C4-2B (cell line): ENCODE measurements around the gene XPO6.

Experiments
- H3K27ac ChIP-seq: fragments of 450-650 bp; 2 replicates; pipeline ENCODE4 v1.5.1; 2017
- CTCF ChIP-seq: fragments of 450-650 bp; conservative IDR thresholded peaks from 2 replicates; pipeline ENCODE4 v1.5.1; 2017; ENCODE audit warnings: mild to moderate bottlenecking
- ZFX ChIP-seq: fragments of 450-650 bp; IDR thresholded peaks from 2 replicates; pipeline ENCODE4 v1.6.1; 2017

The XPO6 gene

GRCh38 chr16:28218109-28218508 lies 6.3 kb upstream of the XPO6 start:
- TF ChIP-seq CTCF: no peak; the same call in 1 of the 2 replicates
- no peak overlapping the region for H3K27ac ChIP-seq

- TF ChIP-seq ZFX: no peak
- no peak for TF ChIP-seq CTCF
- no peak overlapping the region for H3K27ac ChIP-seq
Observed at GRCh38 chr16:28217326-28217725, 5.6 kb upstream of the XPO6 start.

GRCh38 chr16:28213396-28213795 lies 1.6 kb upstream of the XPO6 start:
- TF ChIP-seq CTCF (no peak), ZFX (no peak)
- H3K27ac ChIP-seq: no peak overlapping the region

- TF ChIP-seq ZFX: no peak
- TF ChIP-seq CTCF: no peak
- H3K27ac ChIP-seq: peak overlapping the region; percentile 90
Observed at GRCh38 chr16:28212532-28212873, 738 bp upstream of the XPO6 start.

- no peak for TF ChIP-seq CTCF
- TF ChIP-seq ZFX: no peak
- peak overlapping the region; percentile 90 for H3K27ac ChIP-seq
Observed at GRCh38 chr16:28210979-28211588, 681 bp downstream of the XPO6 start.

- H3K27ac ChIP-seq: peak overlapping the region; percentile 90; the same call in 1 of the 2 replicates
Observed at GRCh38 chr16:28210264-28210663, 1.5 kb downstream of the XPO6 start.

GRCh38 chr16:28208824-28209223 lies 2.9 kb downstream of the XPO6 start:
- H3K27ac ChIP-seq: no peak overlapping the region

More at GRCh38 chr16:28210264-28210663, 1.5 kb downstream of the XPO6 start:
- TF ChIP-seq ZFX (no peak), CTCF (no peak)

More at GRCh38 chr16:28208824-28209223, 2.9 kb downstream of the XPO6 start:
- TF ChIP-seq CTCF: no peak
- TF ChIP-seq ZFX: no peak
